Nucleus accumbens (tissue), 56 donors: ENCODE measurements around the gene CTNNA3.
A peak's percentile ranks its signal among the peaks of the same experiment; 100 is the strongest.

Experiments used
- DNase-seq, 56 donors: peaks; one replicate each; lab custom pipeline; 2025; lab: John Stamatoyannopoulos, UW

Gene CTNNA3

GRCh38 chr10:66222462-66223046, 1473.4 kb downstream of the CTNNA3 start:
- no peak for DNase-seq

- no peak for DNase-seq
Observed at GRCh38 chr10:66218981-66219587, 1476.9 kb downstream of the CTNNA3 start.

GRCh38 chr10:66218289-66218688, 1477.7 kb downstream of the CTNNA3 start:
- no peak for DNase-seq

GRCh38 chr10:66215920-66216319, 1480.1 kb downstream of the CTNNA3 start:
- no peak for DNase-seq

GRCh38 chr10:66214721-66215404, 1481.1 kb downstream of the CTNNA3 start:
- DNase-seq = no peak

GRCh38 chr10:66209025-66209424, 1487.0 kb downstream of the CTNNA3 start:
- DNase-seq = no peak

GRCh38 chr10:66204838-66205237, 1491.2 kb downstream of the CTNNA3 start:
- DNase-seq = no peak

GRCh38 chr10:66202101-66202500, 1493.9 kb downstream of the CTNNA3 start:
- no peak for DNase-seq

GRCh38 chr10:66192162-66192831, 1503.7 kb downstream of the CTNNA3 start:
- DNase-seq = no peak

GRCh38 chr10:66190413-66190812, 1505.6 kb downstream of the CTNNA3 start:
- DNase-seq = no peak

GRCh38 chr10:66189271-66189670, 1506.7 kb downstream of the CTNNA3 start:
- DNase-seq = no peak

- DNase-seq = no peak
Observed at GRCh38 chr10:66187053-66187733, 1508.8 kb downstream of the CTNNA3 start.

GRCh38 chr10:66183028-66183427, 1513.0 kb downstream of the CTNNA3 start:
- DNase-seq = no peak

- peak in 5 of 56 donors; percentile 0 to 10 (median 4) for DNase-seq
Observed at GRCh38 chr10:66180581-66181318, 1515.2 kb downstream of the CTNNA3 start.

- no peak for DNase-seq
Observed at GRCh38 chr10:66180021-66180420, 1516.0 kb downstream of the CTNNA3 start.

GRCh38 chr10:66176772-66177171, 1519.2 kb downstream of the CTNNA3 start:
- no peak for DNase-seq

GRCh38 chr10:66167816-66168215, 1528.2 kb downstream of the CTNNA3 start:
- no peak for DNase-seq

- no peak for DNase-seq
Observed at GRCh38 chr10:66162560-66163143, 1533.3 kb downstream of the CTNNA3 start.

GRCh38 chr10:66151346-66151745, 1544.6 kb downstream of the CTNNA3 start:
- DNase-seq = no peak

GRCh38 chr10:66148312-66148711, 1547.7 kb downstream of the CTNNA3 start:
- DNase-seq = no peak
